Osteocyte (in vitro differentiated cells): ENCODE measurements around the gene ATG12. TPM values are rescaled to one million over a fixed set of nuclear protein-coding genes. Genes with fewer than 3 reads are reported as not detected.

Experiments used
- DNase-seq: peaks from one replicate; pipeline ENCODE4 v3.0.0; 2021; ENCODE audit warnings: mixed read lengths; ENCODE audit not compliant: unreplicated experiment; ENCODE audit errors: extremely low spot score
- H3K27ac Mint-ChIP-seq: one replicate; pipeline ENCODE4 v1.8.0; 2021; ENCODE audit warnings: mild to moderate bottlenecking, mixed read lengths; ENCODE audit not compliant: unreplicated experiment
- H3K27me3 Mint-ChIP-seq: one replicate; pipeline ENCODE4 v1.8.0; 2021; ENCODE audit warnings: mixed read lengths; ENCODE audit not compliant: unreplicated experiment
- H3K36me3 Mint-ChIP-seq: one replicate; pipeline ENCODE4 v1.8.0; 2021; ENCODE audit warnings: mixed read lengths; ENCODE audit not compliant: unreplicated experiment
- H3K4me1 Mint-ChIP-seq: one replicate; pipeline ENCODE4 v1.8.0; 2021; ENCODE audit warnings: mixed read lengths; ENCODE audit not compliant: unreplicated experiment
- H3K4me3 Mint-ChIP-seq: one replicate; pipeline ENCODE4 v1.8.0; 2021; ENCODE audit warnings: mild to moderate bottlenecking, moderate library complexity, mixed read lengths; ENCODE audit not compliant: unreplicated experiment
- H3K9me3 Mint-ChIP-seq: one replicate; pipeline ENCODE4 v1.8.0; 2021; ENCODE audit warnings: mixed read lengths; ENCODE audit not compliant: unreplicated experiment
- total RNA-seq: library from RNA; stranded (reverse); gene quantifications from 2 replicates; pipeline ENCODE4 v1.2.1, GENCODE V29; 2021
- TF ChIP-seq, protein P1 (sequence below): fragments of 200-600 bp; sonication (generic); IDR thresholded peaks from 2 replicates; pipeline ENCODE4 v1.5.0; 2021; ENCODE audit warnings: antibody characterized with exemption, mild to moderate bottlenecking, moderate library complexity

Gene ATG12
- total RNA-seq, 1 donor from 2014 or later, result 51.2 TPM

- Mint-ChIP-seq H3K9me3 (peaks cover 11% of the 10 kb centered on the region), H3K4me3 (no peak overlapping the region), H3K36me3 (peaks cover 47% of the 10 kb centered on the region), H3K4me1 (peaks cover 12% of the 10 kb centered on the region), H3K27ac (no peak overlapping the region), H3K27me3 (no peaks in the 10 kb centered on the region)
- no peak for DNase-seq
- TF ChIP-seq, protein P1, sequence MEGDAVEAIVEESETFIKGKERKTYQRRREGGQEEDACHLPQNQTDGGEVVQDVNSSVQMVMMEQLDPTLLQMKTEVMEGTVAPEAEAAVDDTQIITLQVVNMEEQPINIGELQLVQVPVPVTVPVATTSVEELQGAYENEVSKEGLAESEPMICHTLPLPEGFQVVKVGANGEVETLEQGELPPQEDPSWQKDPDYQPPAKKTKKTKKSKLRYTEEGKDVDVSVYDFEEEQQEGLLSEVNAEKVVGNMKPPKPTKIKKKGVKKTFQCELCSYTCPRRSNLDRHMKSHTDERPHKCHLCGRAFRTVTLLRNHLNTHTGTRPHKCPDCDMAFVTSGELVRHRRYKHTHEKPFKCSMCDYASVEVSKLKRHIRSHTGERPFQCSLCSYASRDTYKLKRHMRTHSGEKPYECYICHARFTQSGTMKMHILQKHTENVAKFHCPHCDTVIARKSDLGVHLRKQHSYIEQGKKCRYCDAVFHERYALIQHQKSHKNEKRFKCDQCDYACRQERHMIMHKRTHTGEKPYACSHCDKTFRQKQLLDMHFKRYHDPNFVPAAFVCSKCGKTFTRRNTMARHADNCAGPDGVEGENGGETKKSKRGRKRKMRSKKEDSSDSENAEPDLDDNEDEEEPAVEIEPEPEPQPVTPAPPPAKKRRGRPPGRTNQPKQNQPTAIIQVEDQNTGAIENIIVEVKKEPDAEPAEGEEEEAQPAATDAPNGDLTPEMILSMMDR, result no peak
These were observed 34.1 kb upstream of the ATG12 start for GRCh38 chr5:115875447-115875846.

DNA sequence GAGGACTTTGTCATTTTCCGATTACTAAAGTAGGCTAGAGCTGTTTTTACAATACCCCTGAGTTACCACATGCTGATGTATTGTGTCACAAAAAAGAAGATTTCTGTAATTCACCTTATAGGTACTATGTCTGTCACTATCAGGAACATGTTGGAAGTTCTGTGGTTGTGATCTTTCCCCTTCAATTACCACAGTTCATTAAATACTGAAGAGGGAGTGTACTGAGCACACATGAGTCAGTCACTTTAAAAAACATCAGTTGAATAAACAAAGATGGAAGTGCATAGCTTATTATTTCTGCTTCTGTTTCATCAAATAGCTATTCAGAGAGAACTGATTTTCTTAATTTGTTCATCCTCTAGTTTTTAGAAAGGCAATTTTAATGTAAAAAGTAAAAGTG is 32.0 kb upstream of the ATG12 start:
- H3K27ac Mint-ChIP-seq, result no peak overlapping the region
- peaks cover 12% of the 10 kb centered on the region for H3K4me1 Mint-ChIP-seq
- peaks cover 37% of the 10 kb centered on the region for H3K36me3 Mint-ChIP-seq
- TF ChIP-seq, protein P1, result no peak
- H3K9me3 Mint-ChIP-seq, result peaks cover 5% of the 10 kb centered on the region
- DNase-seq, result no peak
- H3K27me3 Mint-ChIP-seq, result no peaks in the 10 kb centered on the region
- no peak overlapping the region for H3K4me3 Mint-ChIP-seq

- no peak for DNase-seq
- Mint-ChIP-seq H3K27me3 (no peaks in the 10 kb centered on the region), H3K27ac (no peak overlapping the region), H3K9me3 (no peaks in the 10 kb centered on the region), H3K4me3 (no peak overlapping the region), H3K36me3 (peaks cover 30% of the 10 kb centered on the region), H3K4me1 (peaks cover 12% of the 10 kb centered on the region)
- TF ChIP-seq, protein P1, result no peak
These were observed 31.1 kb upstream of the ATG12 start for GRCh38 chr5:115872447-115872846.

DNA sequence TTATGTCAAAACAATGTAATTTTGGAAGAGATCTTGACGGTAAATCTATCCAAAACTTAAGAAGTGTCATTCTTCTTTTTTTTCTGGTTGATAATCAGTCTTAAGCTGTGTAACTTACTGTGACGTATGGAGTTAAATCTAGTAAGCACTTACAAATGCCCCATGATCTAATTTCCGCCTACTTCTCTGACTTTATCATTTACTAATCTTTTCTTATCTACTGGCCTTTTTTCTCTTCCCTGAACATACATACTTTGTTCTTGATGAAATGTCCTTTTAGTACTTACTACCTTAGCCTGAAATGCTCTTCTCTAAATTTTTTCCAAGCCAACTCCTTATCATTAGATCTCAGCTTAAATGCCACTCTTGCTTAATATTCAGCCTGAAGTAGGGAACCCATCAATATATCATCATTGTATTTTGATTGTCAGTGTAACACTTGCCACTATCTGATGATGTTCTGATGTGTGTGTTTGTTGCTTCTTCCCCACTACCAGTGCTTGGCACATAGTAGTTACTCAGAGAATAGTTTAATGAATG is 28.0 kb upstream of the ATG12 start:
- Mint-ChIP-seq H3K27me3 (no peaks in the 10 kb centered on the region), H3K27ac (no peak overlapping the region), H3K36me3 (peaks cover 16% of the 10 kb centered on the region), H3K9me3 (no peaks in the 10 kb centered on the region), H3K4me3 (no peak overlapping the region), H3K4me1 (peaks cover 12% of the 10 kb centered on the region)
- TF ChIP-seq, protein P1, result no peak
- DNase-seq, result no peak

- DNase-seq, result no peak
- H3K36me3 Mint-ChIP-seq, result peaks cover 4% of the 10 kb centered on the region
- TF ChIP-seq, protein P1, result no peak
- peaks cover 47% of the 10 kb centered on the region for H3K4me1 Mint-ChIP-seq
- peak overlapping the region; percentile 27 for H3K27ac Mint-ChIP-seq
- H3K27me3 Mint-ChIP-seq, result no peaks in the 10 kb centered on the region
- no peak overlapping the region for H3K4me3 Mint-ChIP-seq
- peaks cover 4% of the 10 kb centered on the region for H3K9me3 Mint-ChIP-seq
These were observed 18.0 kb upstream of the ATG12 start for GRCh38 chr5:115859378-115859777.
